ENCODE data around the gene GPHN.
"Not testable (repeated sequence)": the region's sequence is repeated elsewhere in the genome, so short reads cannot be mapped to it uniquely, and the experiment has no call there.

GPHN gene

GRCh38 chr14:66652525-66653106, 144.7 kb downstream of the GPHN start:
- DNase-seq = peak in 9 of 56 donors; percentile 2 to 13 (median 5)

GRCh38 chr14:66657780-66658179, 149.8 kb downstream of the GPHN start:
- no peak for DNase-seq

- no peak for DNase-seq
These were observed 154.4 kb downstream of the GPHN start for GRCh38 chr14:66662374-66662773.

GRCh38 chr14:66677780-66678179, 169.8 kb downstream of the GPHN start:
- no peak for DNase-seq

GRCh38 chr14:66680216-66680615, 172.3 kb downstream of the GPHN start:
- no peak for DNase-seq

GRCh38 chr14:66696326-66696725, 188.4 kb downstream of the GPHN start:
- DNase-seq = no peak

- DNase-seq = no peak
These were observed 190.6 kb downstream of the GPHN start for GRCh38 chr14:66698503-66698902.

- DNase-seq = no peak
These were observed 193.9 kb downstream of the GPHN start for GRCh38 chr14:66701813-66702212.

- no peak for DNase-seq
These were observed 200.3 kb downstream of the GPHN start for GRCh38 chr14:66708267-66708666.

- DNase-seq = no peak
These were observed 201.3 kb downstream of the GPHN start for GRCh38 chr14:66709291-66709690.

GRCh38 chr14:66714291-66714690, 206.3 kb downstream of the GPHN start:
- DNase-seq = not testable (repeated sequence)

GRCh38 chr14:66715313-66715712, 207.4 kb downstream of the GPHN start:
- not testable (repeated sequence) for DNase-seq

- no peak for DNase-seq
These were observed 208.3 kb downstream of the GPHN start for GRCh38 chr14:66716227-66716626.

- DNase-seq = no peak
These were observed 209.7 kb downstream of the GPHN start for GRCh38 chr14:66717561-66718140.

- no peak for DNase-seq
These were observed 217.0 kb downstream of the GPHN start for GRCh38 chr14:66724996-66725395.

- DNase-seq = not testable (repeated sequence)
These were observed 223.4 kb downstream of the GPHN start for GRCh38 chr14:66731298-66731697.

GRCh38 chr14:66735853-66736252, 227.9 kb downstream of the GPHN start:
- no peak for DNase-seq

GRCh38 chr14:66739826-66740225, 231.9 kb downstream of the GPHN start:
- DNase-seq = no peak

GRCh38 chr14:66745078-66745477, 237.1 kb downstream of the GPHN start:
- no peak for DNase-seq

- peak in 1 of 56 donors; percentile 12 for DNase-seq
These were observed 238.5 kb downstream of the GPHN start for GRCh38 chr14:66746316-66747006.

GRCh38 chr14:66752109-66752508, 244.2 kb downstream of the GPHN start:
- DNase-seq = no peak

GRCh38 chr14:66758031-66758613, 250.2 kb downstream of the GPHN start:
- no peak for DNase-seq

GRCh38 chr14:66772146-66772545, 264.2 kb downstream of the GPHN start:
- DNase-seq = no peak

Measured in nucleus accumbens (tissue), 56 donors.